Duodenal mucosa (tissue), 2 donors: ENCODE measurements around the gene FBRS.

Experiments used
- H3K27ac ChIP-seq: one replicate; pipeline ENCODE4 v1.7.0; 2013; ENCODE audit warnings: low read depth, low read length
- H3K27me3 ChIP-seq, 2 donors: one replicate each; pipeline ENCODE4 v1.7.0; 2013; ENCODE audit warnings: low read length in 2 of 2, control low read depth in 1 of 2; ENCODE audit not compliant: insufficient read depth in 2 of 2, control insufficient read depth in 1 of 2
- H3K36me3 ChIP-seq, 2 donors: one replicate each; pipeline ENCODE4 v1.7.0; 2013; ENCODE audit warnings: low read length in 2 of 2, control low read depth in 1 of 2; ENCODE audit not compliant: insufficient read depth in 2 of 2, control insufficient read depth in 1 of 2
- H3K4me1 ChIP-seq, 2 donors: one replicate each; pipeline ENCODE4 v1.7.0; 2013; ENCODE audit warnings: low read length in 2 of 2, control low read depth in 1 of 2; ENCODE audit not compliant: insufficient read depth in 2 of 2, control insufficient read depth in 1 of 2
- H3K4me3 ChIP-seq, 2 donors: one replicate each; pipeline ENCODE4 v1.7.0; 2013; ENCODE audit warnings: low read length in 2 of 2, low read depth in 1 of 2
- H3K9ac ChIP-seq, 2 donors: one replicate each; pipeline ENCODE4 v1.7.0; 2013; ENCODE audit warnings: low read length in 2 of 2, low read depth in 1 of 2
- H3K9me3 ChIP-seq, 2 donors: one replicate each; pipeline ENCODE4 v1.7.0; 2013; ENCODE audit warnings: low read length in 2 of 2, control low read depth in 1 of 2; ENCODE audit not compliant: control insufficient read depth in 1 of 2

Gene FBRS

GRCh38 chr16:30657866-30658730 lies at the start of gene FBRS:
Gene FBRS, plus strand, starts transcription at chr16:30658431. Its CDS starts 1,088 bp downstream, at chr16:30659519.
- no peaks in the 10 kb centered on the region for H3K27me3 ChIP-seq
- peak within 1 kb of the TSS; percentile 86 to 96 for H3K4me3 ChIP-seq
- H3K9ac ChIP-seq: peak within 1 kb of the TSS; percentile 96 to 99
- peaks cover 33% of the 10 kb centered on the region in 2 donors for H3K4me1 ChIP-seq
- peaks cover 32 to 59% of the 10 kb centered on the region in 2 donors for H3K36me3 ChIP-seq
- peak within 1 kb of the TSS; percentile 100 for H3K27ac ChIP-seq
- H3K9me3 ChIP-seq: no peaks in the 10 kb centered on the region

- Histone ChIP-seq H3K4me1 (peaks cover 16 to 25% of the 10 kb centered on the region in 2 donors), H3K4me3 (peak overlapping the region; percentile 89 to 93), H3K9ac (peak overlapping the region; percentile 99), H3K9me3 (no peaks in the 10 kb centered on the region), H3K36me3 (peaks cover 8 to 17% of the 10 kb centered on the region in 2 donors), H3K27ac (peak overlapping the region; percentile 90), H3K27me3 (no peaks in the 10 kb centered on the region)
Observed at GRCh38 chr16:30609002-30609925, 49.0 kb upstream of the FBRS start.

- H3K4me3 ChIP-seq: peak within 1 kb of the TSS; percentile 89 to 93
- peaks cover 0 to 9% of the 10 kb centered on the region in 2 donors for H3K36me3 ChIP-seq
- H3K4me1 ChIP-seq: peaks cover 9 to 17% of the 10 kb centered on the region in 2 donors
- no peaks in the 10 kb centered on the region for H3K9me3 ChIP-seq
- peak within 1 kb of the TSS; percentile 90 for H3K27ac ChIP-seq
- peaks cover 0 to under 1% of the 10 kb centered on the region in 2 donors for H3K27me3 ChIP-seq
- peak within 1 kb of the TSS; percentile 99 for H3K9ac ChIP-seq
Observed at GRCh38 chr16:30609926-30610839, 48.0 kb upstream of the FBRS start, which contains the start of gene ZNF689. Gene ZNF689, minus strand, starts transcription at chr16:30610389. Its CDS starts 348 bp downstream, at chr16:30610041.

GRCh38 chr16:30615358-30616091 lies 42.7 kb upstream of the FBRS start:
- Histone ChIP-seq H3K9ac (no peak overlapping the region), H3K27ac (no peak overlapping the region), H3K27me3 (peaks cover 0 to 4% of the 10 kb centered on the region in 2 donors), H3K4me3 (no peak overlapping the region), H3K9me3 (no peaks in the 10 kb centered on the region), H3K4me1 (peaks cover 0 to 10% of the 10 kb centered on the region in 2 donors), H3K36me3 (no peaks in the 10 kb centered on the region)

- H3K27me3 ChIP-seq: peaks cover 0 to 4% of the 10 kb centered on the region in 2 donors
- H3K27ac ChIP-seq: no peak overlapping the region
- H3K9ac ChIP-seq: no peak overlapping the region
- no peaks in the 10 kb centered on the region for H3K9me3 ChIP-seq
- H3K4me3 ChIP-seq: no peak overlapping the region
- H3K36me3 ChIP-seq: no peaks in the 10 kb centered on the region
- peaks cover 0 to 9% of the 10 kb centered on the region in 2 donors for H3K4me1 ChIP-seq
Observed at GRCh38 chr16:30619202-30619601, 39.0 kb upstream of the FBRS start.

- no peak overlapping the region for H3K4me3 ChIP-seq
- no peak overlapping the region for H3K27ac ChIP-seq
- no peaks in the 10 kb centered on the region for H3K36me3 ChIP-seq
- peaks cover 0 to 4% of the 10 kb centered on the region in 2 donors for H3K27me3 ChIP-seq
- H3K9me3 ChIP-seq: no peaks in the 10 kb centered on the region
- no peak overlapping the region for H3K9ac ChIP-seq
- H3K4me1 ChIP-seq: peaks cover 0 to 9% of the 10 kb centered on the region in 2 donors
Observed at GRCh38 chr16:30619638-30620037, 38.6 kb upstream of the FBRS start.

- peaks cover 0 to 8% of the 10 kb centered on the region in 2 donors for H3K4me1 ChIP-seq
- no peaks in the 10 kb centered on the region for H3K36me3 ChIP-seq
- no peak overlapping the region for H3K9ac ChIP-seq
- H3K27me3 ChIP-seq: peaks cover 0 to 3% of the 10 kb centered on the region in 2 donors
- H3K9me3 ChIP-seq: no peaks in the 10 kb centered on the region
- H3K4me3 ChIP-seq: no peak overlapping the region
- H3K27ac ChIP-seq: no peak overlapping the region
Observed at GRCh38 chr16:30620169-30620568, 38.1 kb upstream of the FBRS start.

GRCh38 chr16:30621765-30622164 lies 36.5 kb upstream of the FBRS start:
- Histone ChIP-seq H3K9ac (no peak overlapping the region), H3K27ac (no peak overlapping the region), H3K27me3 (no peaks in the 10 kb centered on the region), H3K36me3 (no peaks in the 10 kb centered on the region), H3K9me3 (no peaks in the 10 kb centered on the region), H3K4me3 (no peak overlapping the region), H3K4me1 (no peaks in the 10 kb centered on the region)
